BLaER1 treated with 17β-estradiol and CSF1 and Interleukin-3, amounts not matched to agents 10 nM and 100 nM (cell line): Measurements from ENCODE around the gene AMOTL1.

Experiments
- H3K27ac ChIP-seq, 11 experiments: shearing (Covaris generic); formaldehyde crosslinking; 2 replicates each; pipeline ENCODE4 v1.8.1; 2022
- H3K27me3 ChIP-seq, 11 experiments: shearing (Covaris generic); formaldehyde crosslinking; 2 replicates each; pipeline ENCODE4 v1.8.1; 2022
- H3K36me3 ChIP-seq, 11 experiments: shearing (Covaris generic); formaldehyde crosslinking; 2 replicates each; pipeline ENCODE4 v1.8.1; 2022
- H3K4me1 ChIP-seq, 10 experiments: shearing (Covaris generic); formaldehyde crosslinking; 2 replicates each; pipeline ENCODE4 v1.8.1; 2022
- H3K4me2 ChIP-seq, 11 experiments: shearing (Covaris generic); formaldehyde crosslinking; 2 replicates each; pipeline ENCODE4 v1.8.1; 2022
- H3K4me3 ChIP-seq, 10 experiments: shearing (Covaris generic); formaldehyde crosslinking; 2 replicates each; pipeline ENCODE4 v1.8.1; 2022
- H3K9ac ChIP-seq, 11 experiments: shearing (Covaris generic); formaldehyde crosslinking; 2 replicates each; pipeline ENCODE4 v1.8.1; 2022
- H3K9me3 ChIP-seq, 11 experiments: shearing (Covaris generic); formaldehyde crosslinking; replicated peaks in 1 of 11; 2 replicates each; pipeline ENCODE4 v1.8.1; 2022
- H4K20me1 ChIP-seq, 11 experiments: shearing (Covaris generic); formaldehyde crosslinking; 2 replicates each; pipeline ENCODE4 v1.8.1; 2022
- Cebpa-rat ChIP-seq, 11 experiments: shearing (Covaris generic); IDR thresholded peaks; 2 replicates each; pipeline ENCODE4 v1.8.1; 2022

AMOTL1 gene

DNA sequence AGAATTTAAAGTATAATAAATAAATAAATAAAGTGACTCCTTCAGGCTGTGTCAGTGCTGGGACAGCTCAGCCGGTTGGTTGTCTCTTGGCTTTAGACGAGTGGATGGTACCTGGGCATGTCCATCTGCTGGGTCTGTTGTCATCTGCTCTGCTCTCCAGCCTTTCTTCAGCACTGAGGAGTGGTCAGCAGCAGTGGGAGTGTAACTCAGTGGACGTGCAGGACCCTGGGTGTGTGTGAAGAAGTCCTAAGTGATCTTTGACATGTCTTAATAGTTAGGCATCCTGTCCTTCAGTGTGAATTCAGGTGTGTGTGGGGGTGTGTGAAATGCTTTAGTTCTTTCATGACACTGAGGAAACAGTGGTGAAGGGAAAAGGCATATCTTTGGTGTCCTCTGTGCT is 24.3 kb downstream of the AMOTL1 start:
- H3K27me3 ChIP-seq: no peaks in the 10 kb centered on the region
- H3K4me2 ChIP-seq: 0 out of 22 replicates have a peak overlapping the region, but pooled peaks of 3 of the 11 experiments have one; percentile 2 to 19 (median 16)
- peaks cover 0 to 31% (median 20%) of the 10 kb centered on the region in 11 experiments; a peak in 18 of 22 replicates for H3K36me3 ChIP-seq
- no peak for TF ChIP-seq Cebpa-rat (IDR thresholded peaks at IDR 0.05)
- H3K4me3 ChIP-seq: no peak overlapping the region
- peaks cover 0 to 10% (median 5%) of the 10 kb centered on the region in 11 experiments; a peak in 6 of 22 replicates for H3K9me3 ChIP-seq
- H3K9ac ChIP-seq: no peak overlapping the region
- peaks cover 29 to 51% (median 42%) of the 10 kb centered on the region in 10 experiments for H3K4me1 ChIP-seq
- H4K20me1 ChIP-seq: peaks cover 0 to 96% (median 83%) of the 10 kb centered on the region in 11 experiments; a peak in 16 of 22 replicates
- no peak overlapping the region for H3K27ac ChIP-seq

DNA sequence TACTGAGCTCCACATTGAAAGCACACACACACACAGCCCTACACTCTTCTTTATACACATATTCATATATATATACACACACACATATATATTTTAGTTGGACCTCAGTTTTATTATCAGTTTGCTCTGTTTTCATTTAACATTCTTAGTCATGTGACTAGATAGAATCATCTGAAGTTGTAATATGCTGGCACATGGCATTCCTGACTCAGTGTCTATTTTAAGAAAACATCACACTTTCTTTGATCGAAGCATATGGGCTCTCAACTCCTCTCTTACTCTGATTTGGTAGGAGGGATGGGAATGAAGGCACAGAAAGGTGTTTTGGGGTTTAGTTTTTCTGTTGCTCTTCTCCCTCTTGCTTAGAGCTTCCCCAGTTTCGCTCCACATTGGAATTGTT is 24.8 kb downstream of the AMOTL1 start:
- TF ChIP-seq Cebpa-rat (IDR thresholded peaks at IDR 0.05): no peak
- Histone ChIP-seq H3K4me1 (peaks cover 29 to 51% (median 42%) of the 10 kb centered on the region in 10 experiments), H4K20me1 (peaks cover 0 to 96% (median 85%) of the 10 kb centered on the region in 11 experiments; a peak in 16 of 22 replicates), H3K4me2 (peak overlapping the region in 7 of 11 experiments; percentile 2 to 73 (median 69); a peak in 5 of 22 replicates), H3K27ac (no peak overlapping the region), H3K9ac (no peak overlapping the region), H3K9me3 (peaks cover 0 to 10% (median 5%) of the 10 kb centered on the region in 11 experiments; a peak in 6 of 22 replicates), H3K36me3 (peaks cover 0 to 34% (median 25%) of the 10 kb centered on the region in 11 experiments; a peak in 18 of 22 replicates), H3K4me3 (no peak overlapping the region), H3K27me3 (no peaks in the 10 kb centered on the region)

DNA sequence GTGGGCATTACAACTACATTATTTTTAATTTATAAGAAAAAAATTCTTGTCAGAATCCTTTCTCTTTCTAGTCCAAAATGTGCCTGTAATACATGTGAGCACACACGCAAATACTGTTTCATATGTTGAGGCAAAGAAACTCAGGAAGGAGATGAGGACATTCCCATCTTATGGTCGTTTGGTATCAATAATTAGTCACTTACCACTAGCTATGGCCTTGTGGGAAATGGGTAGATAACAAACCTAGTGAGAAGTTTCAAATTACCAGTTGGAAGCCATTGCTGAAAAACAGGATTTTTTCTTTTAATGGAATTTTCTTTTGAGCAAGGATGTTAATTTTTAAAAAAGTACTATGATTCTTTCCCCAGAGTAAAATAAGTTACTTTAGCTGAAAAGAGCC is 25.7 kb downstream of the AMOTL1 start:
- TF ChIP-seq Cebpa-rat (IDR thresholded peaks at IDR 0.05): no peak
- peak overlapping the region in 1 of 11 experiments; percentile 12; a peak in 1 of 22 replicates for H3K9ac ChIP-seq
- peaks cover 5 to 42% (median 32%) of the 10 kb centered on the region in 11 experiments; a peak in 19 of 22 replicates for H3K36me3 ChIP-seq
- no peaks in the 10 kb centered on the region for H3K27me3 ChIP-seq
- H4K20me1 ChIP-seq: peaks cover 0 to 96% (median 81%) of the 10 kb centered on the region in 11 experiments; a peak in 15 of 22 replicates
- H3K4me2 ChIP-seq: peak overlapping the region; percentile 55 to 78 (median 68)
- H3K27ac ChIP-seq: peak overlapping the region in 5 of 11 experiments; percentile 15 to 47 (median 36); a peak in 6 of 22 replicates
- H3K9me3 ChIP-seq: peaks cover 0 to 10% (median 5%) of the 10 kb centered on the region in 11 experiments; a peak in 6 of 22 replicates
- peaks cover 29 to 51% (median 42%) of the 10 kb centered on the region in 10 experiments for H3K4me1 ChIP-seq
- H3K4me3 ChIP-seq: no peak overlapping the region

DNA sequence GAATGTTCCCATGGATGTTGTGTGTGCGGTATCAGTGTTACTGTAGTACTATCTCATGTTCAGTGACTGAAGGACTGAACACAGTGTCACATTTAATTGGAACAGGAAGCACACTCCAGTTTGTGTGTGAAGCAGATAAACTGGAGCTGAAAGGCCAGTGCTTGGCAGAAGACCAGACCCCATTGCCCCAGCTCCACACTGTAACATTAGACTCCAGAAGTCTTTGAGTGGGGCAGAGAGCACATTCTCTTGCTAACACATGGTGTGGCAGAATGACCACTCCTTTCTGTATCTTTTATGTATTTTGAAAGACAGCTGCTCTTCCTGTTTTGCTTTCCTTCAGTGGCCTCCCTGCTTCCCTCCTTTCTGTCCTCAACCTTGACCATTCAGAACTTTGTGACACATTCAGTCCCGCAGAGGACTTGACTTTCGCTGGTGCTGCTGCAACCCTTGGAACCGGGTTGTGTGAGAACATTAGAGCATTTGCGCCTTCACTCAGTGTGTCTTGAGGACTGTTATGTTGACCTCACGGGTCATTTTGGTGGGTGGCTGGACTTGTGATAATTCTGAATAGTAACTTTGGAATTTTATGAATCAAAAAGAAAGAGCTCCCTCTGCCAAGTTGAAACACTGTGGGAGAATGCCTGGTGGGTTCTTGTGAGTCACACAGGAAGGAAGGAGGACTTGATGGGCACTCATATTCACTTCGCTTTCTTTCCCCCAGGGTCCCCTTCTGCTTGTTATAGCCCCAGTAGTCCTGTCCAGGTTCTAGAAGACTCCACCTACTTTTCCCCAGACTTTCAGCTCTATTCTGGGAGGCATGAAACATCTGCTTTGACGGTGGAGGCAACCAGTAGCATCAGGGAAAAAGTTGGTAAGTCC is 26.4 kb downstream of the AMOTL1 start:
- H3K4me2 ChIP-seq: peak overlapping the region; percentile 55 to 78 (median 68)
- H3K4me3 ChIP-seq: no peak overlapping the region
- H3K4me1 ChIP-seq: peaks cover 29 to 51% (median 42%) of the 10 kb centered on the region in 10 experiments
- peak overlapping the region in 3 of 11 experiments; percentile 4 to 12 (median 11); a peak in 3 of 22 replicates for H3K9ac ChIP-seq
- H3K9me3 ChIP-seq: peaks cover 0 to 10% (median 5%) of the 10 kb centered on the region in 11 experiments; a peak in 6 of 22 replicates
- peaks cover 0 to 93% (median 77%) of the 10 kb centered on the region in 11 experiments; a peak in 15 of 22 replicates for H4K20me1 ChIP-seq
- no peak for TF ChIP-seq Cebpa-rat (IDR thresholded peaks at IDR 0.05)
- H3K27ac ChIP-seq: peak overlapping the region in 9 of 11 experiments; percentile 0 to 47 (median 26); a peak in 11 of 22 replicates
- no peaks in the 10 kb centered on the region for H3K27me3 ChIP-seq
- peaks cover 11 to 47% (median 39%) of the 10 kb centered on the region in 11 experiments for H3K36me3 ChIP-seq

DNA sequence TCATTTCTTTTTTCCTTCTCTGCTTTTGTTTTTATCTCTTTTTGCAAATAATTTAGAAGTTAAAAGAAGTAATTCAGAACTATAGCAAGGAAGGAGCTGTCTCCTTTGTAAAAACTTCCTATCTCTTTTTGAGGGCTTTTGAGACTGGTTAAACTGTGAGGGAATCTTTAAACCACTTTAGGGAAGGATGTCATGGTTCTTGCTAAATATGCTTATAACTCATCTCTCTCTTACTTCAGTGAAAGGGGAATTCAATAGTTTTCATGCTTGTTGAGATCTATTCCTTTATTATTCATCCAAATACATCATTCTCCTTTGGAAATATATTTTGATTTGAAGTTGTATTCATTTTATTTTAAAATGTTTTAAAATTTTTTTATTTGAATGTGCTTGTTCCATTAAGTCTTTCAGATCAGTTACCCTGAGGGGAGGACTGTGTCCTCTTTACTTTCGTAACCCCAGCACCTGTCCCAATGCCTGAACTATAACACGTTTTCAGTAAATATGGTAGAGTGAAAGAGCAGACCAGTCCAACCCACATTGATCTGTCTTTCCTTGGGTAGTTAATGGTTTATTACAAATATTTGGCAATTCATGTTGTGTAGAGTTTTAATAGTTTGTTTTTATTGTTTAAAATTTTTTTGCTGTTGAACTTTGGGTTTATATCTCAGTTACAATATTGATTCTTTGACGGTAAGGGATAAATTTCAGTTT is 27.5 kb downstream of the AMOTL1 start:
- H3K27me3 ChIP-seq: no peaks in the 10 kb centered on the region
- peaks cover 22 to 58% (median 47%) of the 10 kb centered on the region in 11 experiments for H3K36me3 ChIP-seq
- H3K27ac ChIP-seq: peak overlapping the region in 1 of 11 experiments; percentile 36; a peak in 1 of 22 replicates
- H3K4me3 ChIP-seq: no peak overlapping the region
- TF ChIP-seq Cebpa-rat (IDR thresholded peaks at IDR 0.05): no peak
- H4K20me1 ChIP-seq: peaks cover 0 to 92% (median 66%) of the 10 kb centered on the region in 11 experiments; a peak in 15 of 22 replicates
- peak overlapping the region in 5 of 11 experiments; percentile 65 to 71 (median 69); a peak in 8 of 22 replicates for H3K4me2 ChIP-seq
- peaks cover 29 to 51% (median 36%) of the 10 kb centered on the region in 10 experiments for H3K4me1 ChIP-seq
- H3K9me3 ChIP-seq: peaks cover 0 to 10% (median 5%) of the 10 kb centered on the region in 11 experiments; a peak in 7 of 22 replicates
- no peak overlapping the region for H3K9ac ChIP-seq

DNA sequence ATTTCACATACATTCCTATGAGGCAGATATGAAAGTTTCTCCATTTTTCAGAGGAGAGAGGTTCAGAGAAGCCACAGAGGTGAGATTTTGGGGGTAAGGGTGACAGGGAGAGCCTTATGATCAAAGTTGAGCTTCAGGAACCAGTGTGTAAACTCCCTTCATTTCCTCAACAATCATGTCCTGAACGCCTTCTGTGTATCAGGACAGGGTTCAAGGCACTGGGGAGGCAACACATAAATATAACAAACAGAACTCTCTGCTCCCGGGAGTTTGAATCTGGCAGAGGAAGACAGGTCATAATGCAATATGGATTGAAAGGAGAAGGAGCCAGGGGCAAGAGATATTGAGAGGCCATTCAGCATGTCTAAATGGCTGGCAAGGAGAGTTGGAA is 28.0 kb downstream of the AMOTL1 start:
- Histone ChIP-seq H3K36me3 (peaks cover 27 to 64% (median 52%) of the 10 kb centered on the region in 11 experiments), H3K9me3 (peaks cover 0 to 9% (median 5%) of the 10 kb centered on the region in 11 experiments; a peak in 7 of 22 replicates), H3K27me3 (no peaks in the 10 kb centered on the region), H3K9ac (no peak overlapping the region), H4K20me1 (peaks cover 0 to 92% (median 60%) of the 10 kb centered on the region in 11 experiments; a peak in 15 of 22 replicates), H3K4me1 (peaks cover 26 to 51% (median 32%) of the 10 kb centered on the region in 10 experiments), H3K4me2 (peak overlapping the region in 1 of 11 experiments; percentile 65; a peak in 2 of 22 replicates), H3K4me3 (no peak overlapping the region), H3K27ac (no peak overlapping the region)
- no peak for TF ChIP-seq Cebpa-rat (IDR thresholded peaks at IDR 0.05)

DNA sequence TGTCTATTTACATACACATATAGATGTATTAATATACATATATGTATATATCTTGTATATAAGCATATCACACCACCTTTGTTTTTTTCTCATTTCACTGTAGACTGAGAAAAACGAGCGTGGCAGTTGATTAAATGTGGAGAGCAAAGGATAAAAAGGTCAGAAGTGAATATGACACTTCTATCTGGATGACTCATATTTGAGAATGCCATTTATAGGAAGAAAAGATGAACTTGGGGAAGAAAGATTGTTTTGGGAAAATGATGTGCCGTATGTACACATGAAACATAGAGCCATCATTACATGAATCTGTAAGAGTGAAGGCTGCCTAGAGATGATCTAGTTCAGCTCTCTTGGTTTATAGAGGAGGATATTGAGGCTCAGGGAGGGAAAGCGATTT is 28.7 kb downstream of the AMOTL1 start:
- TF ChIP-seq Cebpa-rat (IDR thresholded peaks at IDR 0.05): no peak
- H3K4me2 ChIP-seq: no peak overlapping the region
- no peak overlapping the region for H3K9ac ChIP-seq
- no peaks in the 10 kb centered on the region for H3K27me3 ChIP-seq
- peaks cover 34 to 66% (median 59%) of the 10 kb centered on the region in 11 experiments for H3K36me3 ChIP-seq
- no peak overlapping the region for H3K27ac ChIP-seq
- H4K20me1 ChIP-seq: peaks cover 0 to 89% (median 54%) of the 10 kb centered on the region in 11 experiments; a peak in 15 of 22 replicates
- no peak overlapping the region for H3K4me3 ChIP-seq
- H3K4me1 ChIP-seq: peaks cover 26 to 51% (median 32%) of the 10 kb centered on the region in 10 experiments
- H3K9me3 ChIP-seq: peaks cover 0 to 3% (median 1%) of the 10 kb centered on the region in 11 experiments; a peak in 6 of 22 replicates

DNA sequence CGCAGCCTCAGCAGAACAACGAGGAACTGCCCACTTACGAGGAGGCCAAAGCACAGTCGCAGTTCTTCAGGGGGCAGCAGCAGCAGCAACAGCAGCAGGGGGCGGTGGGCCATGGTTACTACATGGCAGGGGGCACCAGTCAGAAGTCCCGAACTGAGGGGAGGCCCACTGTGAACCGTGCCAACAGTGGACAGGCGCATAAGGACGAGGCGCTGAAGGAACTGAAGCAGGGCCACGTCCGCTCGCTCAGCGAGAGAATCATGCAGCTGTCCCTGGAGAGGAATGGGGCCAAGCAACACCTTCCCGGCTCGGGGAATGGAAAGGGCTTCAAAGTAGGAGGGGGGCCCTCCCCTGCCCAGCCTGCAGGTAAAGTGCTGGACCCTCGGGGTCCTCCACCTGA is 31.6 kb downstream of the AMOTL1 start:
- Histone ChIP-seq H3K36me3 (peaks cover 49 to 92% (median 87%) of the 10 kb centered on the region in 11 experiments), H3K27me3 (no peaks in the 10 kb centered on the region), H3K9ac (no peak overlapping the region), H3K4me3 (no peak overlapping the region), H3K27ac (no peak overlapping the region), H3K4me2 (no peak overlapping the region), H3K9me3 (peaks cover 0 to 8% (median 0%) of the 10 kb centered on the region in 11 experiments; a peak in 4 of 22 replicates), H4K20me1 (peaks cover 0 to 85% (median 48%) of the 10 kb centered on the region in 11 experiments; a peak in 13 of 22 replicates), H3K4me1 (peaks cover 5 to 27% (median 9%) of the 10 kb centered on the region in 10 experiments)
- no peak for TF ChIP-seq Cebpa-rat (IDR thresholded peaks at IDR 0.05)
